ENCODE data around the gene TBX10. TPM values are rescaled to one million over a fixed set of nuclear protein-coding genes. Genes with fewer than 3 reads are reported as not detected.
"Not testable (repeated sequence)": the region's sequence is repeated elsewhere in the genome, so short reads cannot be mapped to it uniquely, and the experiment has no call there.

Gene TBX10
- total RNA-seq (2021) (not detected in 2 replicates), Bru-seq, nascent RNA (not detected), BruChase-seq, experiment 1, labeled RNA remaining after a 2-hour chase (not detected), BruChase-seq, experiment 2, labeled RNA remaining after a 6-hour chase (not detected)
- long read RNA-seq, result 0 reads

GRCh38 chr11:67639438-67639859, at the start of gene TBX10:
Gene TBX10, minus strand, starts transcription at chr11:67639763. Its CDS starts 291 bp downstream, at chr11:67639472.
- ChIA-PET POLR2A (ENCODE audit: low non-redundant PET) (no interaction called here), CTCF (no interaction called here)
- no TSS peak for BruUV-seq (replicated peaks)
- H3K4me3 ChIP-seq (ENCODE audit: low read depth, low read length, poor library complexity, severe bottlenecking), result no peak within 1 kb of the TSS
- no peaks in the 10 kb centered on the region for H3K4me1 ChIP-seq (ENCODE audit: insufficient read depth, low read length, poor library complexity, severe bottlenecking)
- no peak within 1 kb of the TSS for H3K27ac ChIP-seq (ENCODE audit: low read depth, low read length, poor library complexity, severe bottlenecking)
- intact Hi-C loops (cut with micrococcal nuclease; ENCODE audit: unreplicated experiment), result no loop called here
- no peaks in the 10 kb centered on the region for H3K27me3 ChIP-seq (replicated peaks; ENCODE audit: insufficient read depth, low read depth, low read length, poor library complexity)
- no peak for DNase-seq (ENCODE audit: low spot score)
- no peaks in the 10 kb centered on the region for H3K9me3 ChIP-seq (ENCODE audit: low read depth, low read length, poor library complexity, severe bottlenecking)
- H3K36me3 ChIP-seq (ENCODE audit: insufficient read depth, low read length, poor library complexity, severe bottlenecking), result no peaks in the 10 kb centered on the region
- TF ChIP-seq CTCF (conservative IDR thresholded peaks at IDR 0.05; ENCODE audit: low read depth, low read length) (no peak), EZH2 (IDR thresholded peaks at IDR 0.05; ENCODE audit: borderline replicate concordance, low read depth, low read length, poor library complexity, severe bottlenecking) (no peak)

DNA sequence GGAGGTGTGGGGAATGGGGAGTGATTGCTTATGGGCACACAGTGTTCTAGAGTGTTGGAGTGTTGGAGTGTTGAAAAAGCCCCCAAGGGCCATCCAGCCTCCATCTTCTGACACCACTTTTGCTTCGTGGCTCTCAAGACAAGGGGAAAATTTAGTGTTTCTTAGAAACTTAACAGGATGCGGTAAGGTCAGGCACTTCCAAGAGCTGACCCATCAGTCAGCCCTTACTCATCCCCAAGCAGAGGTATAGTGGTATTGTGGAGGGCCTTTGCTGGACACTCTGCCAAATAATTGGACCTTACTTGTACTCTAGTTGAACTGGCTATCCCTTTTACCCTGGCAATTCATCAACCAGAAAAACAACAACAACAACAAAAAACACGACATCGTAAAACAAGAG, 49.6 kb upstream of the TBX10 start:
- H3K27ac ChIP-seq (ENCODE audit: low read depth, low read length, poor library complexity, severe bottlenecking), result no peak overlapping the region
- CTCF ChIA-PET, result no interaction called here
- H3K4me1 ChIP-seq (ENCODE audit: insufficient read depth, low read length, poor library complexity, severe bottlenecking), result no peaks in the 10 kb centered on the region
- peaks cover 23% of the 10 kb centered on the region for H3K27me3 ChIP-seq (replicated peaks; ENCODE audit: insufficient read depth, low read depth, low read length, poor library complexity)
- no TSS peak for BruUV-seq (replicated peaks)
- no peak for DNase-seq (ENCODE audit: low spot score)
- no peaks in the 10 kb centered on the region for H3K36me3 ChIP-seq (ENCODE audit: insufficient read depth, low read length, poor library complexity, severe bottlenecking)
- intact Hi-C loops (cut with micrococcal nuclease; ENCODE audit: unreplicated experiment), result no loop called here
- H3K4me3 ChIP-seq (ENCODE audit: low read depth, low read length, poor library complexity, severe bottlenecking), result no peak overlapping the region
- H3K9me3 ChIP-seq (ENCODE audit: low read depth, low read length, poor library complexity, severe bottlenecking), result no peaks in the 10 kb centered on the region
- TF ChIP-seq EZH2 (IDR thresholded peaks at IDR 0.05; ENCODE audit: borderline replicate concordance, low read depth, low read length, poor library complexity, severe bottlenecking) (no peak), CTCF (conservative IDR thresholded peaks at IDR 0.05; ENCODE audit: low read depth, low read length) (no peak)
- POLR2A ChIA-PET (ENCODE audit: low non-redundant PET), result no interaction called here

- Histone ChIP-seq H3K4me3 (ENCODE audit: low read depth, low read length, poor library complexity, severe bottlenecking) (no peak overlapping the region), H3K9me3 (ENCODE audit: low read depth, low read length, poor library complexity, severe bottlenecking) (no peaks in the 10 kb centered on the region), H3K36me3 (ENCODE audit: insufficient read depth, low read length, poor library complexity, severe bottlenecking) (no peaks in the 10 kb centered on the region), H3K27me3 (replicated peaks; ENCODE audit: insufficient read depth, low read depth, low read length, poor library complexity) (peaks cover 23% of the 10 kb centered on the region), H3K4me1 (ENCODE audit: insufficient read depth, low read length, poor library complexity, severe bottlenecking) (no peaks in the 10 kb centered on the region), H3K27ac (ENCODE audit: low read depth, low read length, poor library complexity, severe bottlenecking) (no peak overlapping the region)
- no peak for DNase-seq (ENCODE audit: low spot score)
- POLR2A ChIA-PET (ENCODE audit: low non-redundant PET), result no interaction called here
- intact Hi-C loops (cut with micrococcal nuclease; ENCODE audit: unreplicated experiment), result no loop called here
- CTCF ChIA-PET, result interaction anchor here (0.6 kb wide), 1 partner anchor 267 kb away, joined by 3 read pairs; no protein-coding TSS in a partner anchor
- no peak for TF ChIP-seq CTCF (conservative IDR thresholded peaks at IDR 0.05; ENCODE audit: low read depth, low read length)
- no peak for TF ChIP-seq EZH2 (IDR thresholded peaks at IDR 0.05; ENCODE audit: borderline replicate concordance, low read depth, low read length, poor library complexity, severe bottlenecking)
- no TSS peak for BruUV-seq (replicated peaks)
Observed at GRCh38 chr11:67687986-67688385, 48.4 kb upstream of the TBX10 start.

- BruUV-seq (replicated peaks); DNase-seq (ENCODE audit: low spot score); H3K27ac ChIP-seq (ENCODE audit: low read depth, low read length, poor library complexity, severe bottlenecking); H3K9me3 ChIP-seq (ENCODE audit: low read depth, low read length, poor library complexity, severe bottlenecking); CTCF ChIA-PET; intact Hi-C loops (cut with micrococcal nuclease; ENCODE audit: unreplicated experiment); H3K4me3 ChIP-seq (ENCODE audit: low read depth, low read length, poor library complexity, severe bottlenecking); H3K4me1 ChIP-seq (ENCODE audit: insufficient read depth, low read length, poor library complexity, severe bottlenecking); H3K36me3 ChIP-seq (ENCODE audit: insufficient read depth, low read length, poor library complexity, severe bottlenecking); POLR2A ChIA-PET (ENCODE audit: low non-redundant PET): not testable (repeated sequence)
- H3K27me3 ChIP-seq (replicated peaks; ENCODE audit: insufficient read depth, low read depth, low read length, poor library complexity), result peaks cover 21% of the 10 kb centered on the region
Observed at GRCh38 chr11:67685641-67686332, 46.2 kb upstream of the TBX10 start.

DNA sequence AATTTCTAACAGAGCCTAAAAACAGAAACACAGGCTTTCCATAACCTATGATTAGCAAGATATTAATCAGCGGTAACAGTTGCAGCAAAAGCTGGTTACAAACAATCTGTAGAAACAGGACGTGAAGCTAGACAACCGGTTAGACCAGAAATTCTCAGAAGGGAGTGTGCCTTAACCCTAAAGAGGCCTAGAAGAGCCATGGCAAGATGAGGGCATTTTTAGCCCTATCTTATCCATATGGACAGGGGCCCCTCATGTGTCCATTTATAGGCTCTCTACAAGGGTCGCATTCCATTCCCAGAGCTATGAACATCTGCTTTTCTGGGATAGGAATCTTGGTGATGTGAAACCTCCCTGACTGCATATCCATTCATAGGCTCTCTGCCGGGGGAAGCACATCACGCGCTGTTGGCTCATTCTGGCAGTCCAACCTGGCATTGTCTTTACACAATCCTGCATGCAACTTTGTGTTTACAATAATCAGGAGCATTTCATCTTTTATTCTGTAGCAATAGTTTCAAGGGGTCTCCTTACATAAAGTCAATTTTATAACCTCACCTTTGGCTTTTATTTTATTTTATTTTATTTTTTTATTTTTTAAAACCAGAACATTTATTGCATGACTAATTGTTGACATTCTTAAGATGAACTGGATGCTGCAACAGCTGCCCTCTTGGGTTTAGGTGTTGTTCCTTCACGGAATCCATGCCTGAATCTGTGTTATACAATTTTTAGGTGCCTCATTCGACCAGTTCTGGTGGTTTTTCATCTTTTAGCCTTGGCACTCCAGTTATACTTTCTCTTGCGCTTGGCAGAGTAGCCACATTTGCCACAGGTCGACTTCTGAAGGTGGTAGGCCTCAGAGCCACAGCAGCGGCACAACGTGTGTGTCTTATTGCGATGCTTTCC, 42.8 kb upstream of the TBX10 start:
- BruUV-seq (replicated peaks); H3K4me1 ChIP-seq (ENCODE audit: insufficient read depth, low read length, poor library complexity, severe bottlenecking); H3K9me3 ChIP-seq (ENCODE audit: low read depth, low read length, poor library complexity, severe bottlenecking); intact Hi-C loops (cut with micrococcal nuclease; ENCODE audit: unreplicated experiment); DNase-seq (ENCODE audit: low spot score); CTCF ChIA-PET; POLR2A ChIA-PET (ENCODE audit: low non-redundant PET); H3K36me3 ChIP-seq (ENCODE audit: insufficient read depth, low read length, poor library complexity, severe bottlenecking); H3K27ac ChIP-seq (ENCODE audit: low read depth, low read length, poor library complexity, severe bottlenecking); H3K4me3 ChIP-seq (ENCODE audit: low read depth, low read length, poor library complexity, severe bottlenecking): not testable (repeated sequence)
- H3K27me3 ChIP-seq (replicated peaks; ENCODE audit: insufficient read depth, low read depth, low read length, poor library complexity), result peaks cover 14% of the 10 kb centered on the region

All from A673 (cell line).